Posterior vena cava (tissue), 2 donors: ENCODE measurements around the gene HCN3. TPM values are rescaled to one million over a fixed set of nuclear protein-coding genes. Genes with fewer than 3 reads are reported as not detected.
"Not testable (repeated sequence)": the region's sequence is repeated elsewhere in the genome, so short reads cannot be mapped to it uniquely, and the experiment has no call there.

Source experiments
- DNase-seq: peaks from one replicate; pipeline ENCODE4 v3.0.0-alpha.2; 2020; ENCODE audit warnings: low spot score
- intact Hi-C, 2 donors: fragments of 100-400 bp; cut with DNase I; formaldehyde crosslinking; loops; one replicate each; pipeline versions ENCODE4 v1.14.1 to v1.14.2; 2022 to 2023
- long read RNA-seq, 2 donors: library from polyadenylated mRNA; unstranded; transcript quantifications; one replicate each; pipeline ENCODE4 v2.0.0, GENCODE V29; 2020 to 2021
- total RNA-seq, 2 donors: library from RNA; stranded (reverse); fragmentation: NEBNext Ultra II Directional; extraction: Animal tissue kit (Norgen Biotek cat#: 25700); gene quantifications; one replicate each; pipeline ENCODE4 v1.2.1, GENCODE V29; 2021
- donor health status: DM: yes; HTN: yes; CAD: no.
- donor health status: DM: yes; HTN: yes; CAD: no.

Gene HCN3
- 1 to 10 TPM; 1.4 to 1.5 TPM for total RNA-seq
- long read RNA-seq, donor 1 = 0 reads
- long read RNA-seq, donor 2, partial matches to known transcripts = 0 of 2 reads
- long read RNA-seq, donor 2, other reads (novel, unspliced or antisense) = 2 of 2 reads

DNA sequence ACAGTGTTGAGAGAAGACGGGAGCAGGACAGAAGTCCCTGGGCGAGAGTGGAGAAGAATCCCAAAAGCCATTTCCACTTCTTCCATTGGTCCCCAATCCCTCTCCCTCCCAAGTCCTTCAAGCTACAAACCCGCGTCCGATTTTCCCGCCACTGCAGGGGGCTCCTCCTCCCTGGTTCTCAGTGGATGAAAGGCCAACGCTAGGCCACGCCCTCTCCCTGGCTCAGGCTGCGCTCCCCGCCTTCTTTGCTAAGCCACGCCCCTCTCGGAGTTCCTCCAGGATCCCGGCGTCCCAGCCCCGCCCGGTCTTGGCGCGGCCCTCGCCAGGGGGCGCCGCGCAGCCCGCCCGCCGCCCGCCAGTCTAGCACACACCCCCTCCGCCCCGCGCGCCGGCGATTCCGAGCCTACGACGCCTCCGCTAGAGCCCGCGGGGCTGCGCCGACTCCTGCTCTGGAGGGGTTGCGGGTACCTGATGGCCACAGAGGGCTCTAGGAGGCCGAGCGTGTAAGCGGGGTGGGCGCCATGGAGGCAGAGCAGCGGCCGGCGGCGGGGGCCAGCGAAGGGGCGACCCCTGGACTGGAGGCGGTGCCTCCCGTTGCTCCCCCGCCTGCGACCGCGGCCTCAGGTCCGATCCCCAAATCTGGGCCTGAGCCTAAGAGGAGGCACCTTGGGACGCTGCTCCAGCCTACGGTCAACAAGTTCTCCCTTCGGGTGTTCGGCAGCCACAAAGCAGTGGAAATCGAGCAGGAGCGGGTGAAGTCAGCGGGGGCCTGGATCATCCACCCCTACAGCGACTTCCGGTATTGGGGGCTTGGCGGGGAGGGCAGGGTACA lies at the start of gene HCN3:
HCN3 (plus strand) TSS at position 394 of the 832 bp plus-strand sequence; CDS start at position 522, 128 bp downstream.
- peak; percentile 99 for DNase-seq
- intact Hi-C loops = loop anchor here (5.0 kb wide), 1 partner anchor 45 kb away; the partner anchor contains the start of gene RUSC1 (in 2 of the 2)

DNA sequence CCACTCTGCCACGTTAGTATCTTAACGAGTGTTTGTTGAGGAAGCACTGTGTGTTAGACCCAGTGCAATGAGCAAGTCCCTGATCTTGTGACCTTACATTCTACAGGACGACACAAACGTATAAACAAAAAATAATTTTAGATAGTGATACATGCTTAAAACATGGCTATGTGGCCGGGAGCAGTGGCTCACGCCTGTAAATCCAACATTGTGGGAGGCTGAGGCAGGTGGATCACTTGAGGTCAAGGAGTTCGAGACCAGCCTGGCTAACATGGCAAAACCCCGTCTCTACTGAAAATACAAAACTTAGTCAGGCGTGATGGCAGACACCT lies 49.2 kb upstream of the HCN3 start:
- intact Hi-C loops = loop anchor here in 1 of 2 donors (10.0 kb wide), 1 partner anchor 53 kb away; the partner anchor contains the start of genes KRTCAP2 and TRIM46
- DNase-seq = no peak

DNA sequence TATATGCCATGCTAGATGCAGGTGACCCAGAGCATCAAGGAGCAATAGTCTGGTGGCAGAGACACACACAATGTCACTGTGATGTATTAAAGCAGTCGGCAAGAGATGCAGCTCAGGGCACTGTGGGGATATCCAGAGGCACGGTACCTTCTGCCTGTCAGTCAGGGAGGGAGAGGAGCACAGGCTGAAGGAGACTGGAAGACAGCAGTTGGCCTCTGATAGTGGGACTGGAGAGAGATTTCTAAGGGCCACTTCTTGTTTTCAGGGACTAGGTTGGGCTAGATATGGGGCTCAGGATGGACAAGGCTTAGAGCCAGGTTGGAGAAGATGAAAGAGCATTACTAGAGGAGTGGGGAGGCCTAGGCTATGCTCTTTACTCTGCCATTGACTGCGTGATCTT lies 46.0 kb upstream of the HCN3 start:
- intact Hi-C loops = not testable (repeated sequence)

DNA sequence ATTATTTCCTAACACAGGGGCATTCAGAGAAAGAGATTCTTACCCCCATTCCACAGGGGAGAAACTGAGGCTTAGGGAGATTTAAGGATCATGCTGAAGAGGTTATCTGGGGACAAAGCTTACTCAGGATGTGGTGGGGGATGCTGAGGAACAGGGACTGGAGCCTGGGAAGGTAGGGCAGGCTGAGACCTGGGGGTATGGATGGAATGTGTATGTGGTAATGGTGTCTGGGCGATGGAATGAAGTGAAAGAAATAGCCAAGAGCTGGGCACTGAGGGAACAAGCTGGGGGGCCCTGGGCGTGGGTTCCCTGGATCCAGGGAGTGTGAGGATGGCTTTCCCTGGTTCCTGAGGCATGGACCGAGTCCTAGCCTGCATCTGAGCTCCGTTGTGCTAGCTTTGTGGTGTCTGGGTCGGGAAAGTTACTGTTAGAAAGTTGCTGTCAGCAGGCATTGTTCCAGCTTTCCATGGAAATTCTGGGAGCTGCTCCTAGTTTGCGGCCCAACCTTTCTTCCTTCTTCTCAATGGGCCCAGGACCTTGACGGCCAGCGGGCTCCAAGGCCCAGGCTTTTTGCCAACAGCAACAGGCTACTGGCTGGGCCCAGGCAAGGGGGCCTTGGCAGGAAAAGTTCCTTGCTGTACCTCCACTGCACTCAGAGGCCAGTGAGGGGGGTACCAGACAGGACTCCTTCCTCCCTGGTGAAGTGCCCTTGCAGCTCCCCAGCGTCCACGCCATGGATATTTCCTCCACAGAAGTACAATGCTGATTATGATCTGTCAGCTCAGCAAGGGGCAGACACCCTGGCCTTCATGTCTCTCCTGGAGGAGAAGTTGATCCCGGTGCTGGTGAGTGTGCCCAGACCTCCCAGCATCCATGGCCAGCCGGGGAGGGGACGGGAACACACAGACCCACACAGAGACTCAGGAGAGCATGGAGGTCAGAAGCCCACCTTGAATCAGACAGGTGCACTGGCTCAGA lies 45.0 kb upstream of the HCN3 start:
- intact Hi-C loops = not testable (repeated sequence)
- DNase-seq = peak; percentile 83

More for the DNA sequence above, 46.0 kb upstream of the HCN3 start:
- DNase-seq = not testable (repeated sequence)

DNA sequence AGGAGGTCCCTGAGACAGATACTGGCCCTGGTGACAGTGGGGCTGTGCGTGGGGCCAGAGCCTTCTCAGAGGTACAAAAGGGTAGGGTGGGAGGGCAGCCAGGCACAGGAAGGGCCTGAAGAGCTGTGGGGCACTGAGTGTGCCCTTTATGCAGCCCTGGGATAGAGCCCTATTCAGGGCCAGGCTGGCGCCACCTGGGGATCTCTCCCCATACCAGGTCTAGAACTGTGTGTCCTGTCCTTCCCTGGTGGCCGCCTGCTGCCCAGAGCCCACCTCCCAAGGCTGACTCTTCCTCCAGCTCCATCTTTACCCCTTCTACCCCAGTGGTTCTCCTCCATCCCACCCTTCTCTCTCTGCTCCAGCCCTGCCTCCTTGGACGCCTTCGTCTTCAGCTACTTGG lies 43.8 kb upstream of the HCN3 start:
- DNase-seq, intact Hi-C loops: not testable (repeated sequence)

DNA sequence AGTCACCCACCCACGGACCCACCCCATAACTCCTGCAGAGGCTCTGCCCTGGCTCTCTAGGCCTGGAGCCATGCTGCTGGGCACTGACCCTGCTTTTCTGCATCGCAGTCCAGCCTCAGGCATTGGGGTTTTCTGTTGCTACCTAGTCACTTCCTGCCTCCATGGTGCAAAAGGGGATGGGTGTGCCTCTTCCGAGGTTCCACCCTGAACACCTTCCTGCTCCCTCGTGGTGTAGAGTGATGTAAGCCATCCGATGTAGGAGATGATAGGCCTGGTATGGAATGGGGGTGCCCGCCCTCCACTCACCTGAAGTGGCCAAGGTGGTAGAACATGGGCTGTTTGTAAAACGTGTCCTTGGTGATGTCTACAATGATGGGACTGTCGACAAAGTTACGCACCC lies 41.9 kb upstream of the HCN3 start:
- intact Hi-C loops, DNase-seq: not testable (repeated sequence)

DNA sequence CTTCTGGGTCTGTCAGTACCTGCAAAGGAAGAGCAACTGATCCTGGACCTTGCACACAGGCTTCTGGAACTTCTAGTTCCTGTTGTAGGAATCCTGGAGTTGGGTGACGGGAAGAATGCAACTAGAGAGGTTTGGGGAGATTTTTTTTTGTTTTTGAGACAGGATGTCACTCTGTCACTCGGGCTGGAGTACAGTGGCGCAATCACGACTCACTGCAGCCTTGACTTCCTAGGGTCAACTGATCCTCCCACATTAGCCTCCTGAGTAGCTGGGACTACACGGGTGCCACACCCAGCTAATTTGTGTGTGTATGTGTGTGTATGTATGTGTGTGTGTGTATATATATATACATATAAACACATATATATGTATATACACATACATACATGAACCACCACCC lies 40.8 kb upstream of the HCN3 start:
- intact Hi-C loops = no loop called here

DNA sequence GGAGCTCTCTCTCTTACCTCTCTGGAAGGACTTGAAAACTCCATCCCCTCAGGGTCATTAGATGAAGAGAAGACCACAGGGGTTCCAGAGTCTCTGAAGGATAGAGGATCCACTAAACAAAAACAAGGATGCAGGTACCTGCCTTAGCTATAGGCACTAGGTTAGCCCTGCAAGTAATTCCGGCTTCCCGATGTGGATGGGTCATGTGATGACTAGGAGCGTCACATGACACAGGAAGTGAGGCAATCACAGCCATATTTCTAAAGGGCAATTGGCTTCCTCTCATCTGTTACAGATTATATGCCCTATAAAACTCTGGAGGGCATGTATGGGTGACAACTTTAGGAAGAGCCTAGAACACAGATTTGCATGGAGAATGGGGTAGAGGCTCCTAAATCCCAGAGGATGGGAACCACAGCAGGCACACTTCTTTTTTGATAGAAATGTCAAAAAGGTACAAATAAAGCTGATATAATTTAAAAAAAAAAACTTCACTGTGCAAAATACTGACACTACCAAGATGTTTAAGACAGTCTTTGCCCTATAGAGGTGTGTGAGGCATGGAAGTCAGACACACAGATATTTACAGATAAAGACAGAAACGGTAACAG lies 36.1 kb upstream of the HCN3 start:
- peak; percentile 80 for DNase-seq
- intact Hi-C loops = no loop called here

More for the DNA sequence above, 40.8 kb upstream of the HCN3 start:
- no peak for DNase-seq

DNA sequence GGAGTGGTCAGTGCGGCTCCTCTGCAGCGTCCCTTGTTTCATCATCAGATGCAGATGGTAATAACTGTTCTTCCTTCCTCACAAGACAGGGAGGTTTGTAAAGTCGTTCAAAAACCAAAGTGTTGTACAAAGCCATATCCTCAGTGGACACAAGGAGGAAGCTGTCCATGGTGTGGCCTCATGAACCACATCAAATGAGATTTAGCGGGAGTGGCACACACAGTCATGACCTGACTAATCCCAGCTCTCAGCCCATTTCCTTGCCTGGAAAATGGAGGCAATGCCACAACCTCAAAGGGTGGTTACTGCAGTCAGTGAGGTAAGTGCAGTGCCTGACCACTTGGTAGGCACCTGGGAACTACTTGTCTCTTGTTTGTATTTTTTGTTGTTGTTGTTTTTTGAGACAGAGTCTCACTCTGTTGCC lies 35.4 kb upstream of the HCN3 start:
- intact Hi-C loops = no loop called here
- no peak for DNase-seq

DNA sequence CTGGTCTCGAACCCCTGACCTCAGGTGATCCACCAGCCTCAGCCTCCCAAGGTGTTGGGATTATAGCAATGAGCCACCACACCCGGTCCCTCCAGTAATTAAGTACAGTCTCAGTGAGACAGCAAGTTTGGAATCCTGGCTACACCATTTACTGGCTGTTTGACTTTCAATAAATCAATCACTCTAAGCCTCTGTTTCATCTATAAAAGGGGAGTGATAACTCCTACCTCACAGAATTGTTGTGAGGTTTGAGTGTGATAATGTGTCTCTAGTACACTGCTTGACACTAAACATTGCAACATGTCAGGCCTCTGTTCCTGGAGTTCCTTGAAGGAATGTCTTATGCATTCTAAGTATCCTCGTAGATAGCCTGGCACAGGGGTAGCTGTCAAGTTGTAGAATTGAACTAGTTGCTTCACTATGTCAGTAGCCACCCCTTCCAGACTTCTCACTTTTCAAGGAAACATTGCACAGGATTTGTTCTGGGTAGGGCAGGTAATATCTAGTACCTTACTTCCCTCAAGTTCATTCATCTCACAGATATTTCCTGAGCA lies 34.4 kb upstream of the HCN3 start:
- intact Hi-C loops = no loop called here
- no peak for DNase-seq

DNA sequence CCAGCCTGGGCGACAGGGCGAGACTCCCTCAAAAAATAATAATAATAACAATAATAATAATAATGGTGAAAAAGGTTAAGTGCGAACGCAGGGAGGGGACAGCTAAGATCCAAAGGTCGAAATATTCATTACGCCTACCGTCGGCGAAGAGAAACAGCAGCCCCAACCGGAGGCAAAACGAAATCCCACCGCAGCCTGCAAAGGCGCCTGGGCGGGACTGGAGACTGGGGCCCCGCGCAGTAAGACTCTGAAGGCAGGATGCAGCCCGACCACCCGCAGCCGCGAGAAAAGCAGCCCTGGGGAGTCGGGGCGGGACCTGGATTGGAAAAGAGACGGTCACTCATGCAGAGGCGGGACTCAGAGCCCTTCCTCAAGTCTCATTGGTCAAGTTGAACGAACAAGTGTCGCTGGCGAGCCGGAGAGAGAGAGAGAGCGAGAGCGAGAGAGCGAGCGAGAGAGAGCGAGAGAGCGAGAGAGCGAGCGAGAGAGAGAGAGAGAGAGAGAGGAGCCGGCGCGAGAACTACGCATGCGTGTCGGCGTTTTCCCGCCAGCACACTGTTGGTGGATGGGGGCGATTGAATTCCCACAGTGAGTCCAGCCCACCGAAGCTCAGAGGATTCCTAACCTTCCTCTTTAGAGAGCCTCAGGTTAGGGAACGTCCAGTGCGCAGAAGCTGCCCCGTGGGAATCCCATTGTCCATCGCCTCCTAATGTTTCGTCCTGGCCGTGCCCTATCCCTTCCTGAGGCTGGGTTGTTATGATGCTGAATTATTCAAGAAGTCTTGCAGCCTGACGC lies 32.7 kb upstream of the HCN3 start:
- DNase-seq = peak; percentile 99
- intact Hi-C loops = no loop called here

DNA sequence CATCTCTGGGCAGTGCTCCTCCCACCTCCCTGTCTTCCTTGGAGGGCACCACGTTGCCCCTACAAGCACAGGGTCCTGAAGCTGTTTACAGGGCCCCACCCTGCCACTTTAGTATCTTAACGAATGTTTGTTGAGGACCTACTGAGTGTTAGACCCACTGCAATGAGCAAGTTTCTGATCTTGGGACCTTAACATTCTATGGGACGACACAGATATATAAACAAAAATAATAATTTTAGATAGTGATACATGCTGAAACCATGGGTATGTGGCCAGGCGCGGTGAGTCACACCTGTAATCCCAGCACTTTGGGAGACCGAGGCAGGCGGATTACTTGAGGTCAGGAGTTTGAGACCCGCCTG lies 32.1 kb upstream of the HCN3 start:
- DNase-seq = no peak
- intact Hi-C loops = no loop called here

DNA sequence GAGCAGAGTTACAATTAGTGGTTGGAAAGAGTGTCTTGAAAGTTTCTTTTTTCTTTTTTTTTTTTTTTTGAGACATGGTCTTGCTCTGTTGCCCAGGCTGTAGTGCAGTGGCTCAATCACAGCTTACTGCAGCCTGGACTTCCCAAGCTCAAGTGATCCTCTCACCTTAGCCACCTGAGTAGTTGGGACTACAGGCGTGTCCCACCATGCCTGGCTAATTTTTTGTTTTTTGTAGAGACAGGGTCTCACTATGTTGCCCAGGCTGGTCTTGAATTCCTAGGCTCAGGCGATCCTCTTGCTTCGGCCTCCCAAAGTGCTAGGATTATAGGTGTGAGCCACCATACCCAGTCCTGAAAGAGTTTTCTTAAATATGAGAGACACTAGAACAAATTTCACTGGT lies 30.5 kb upstream of the HCN3 start:
- intact Hi-C loops, DNase-seq: not testable (repeated sequence)

DNA sequence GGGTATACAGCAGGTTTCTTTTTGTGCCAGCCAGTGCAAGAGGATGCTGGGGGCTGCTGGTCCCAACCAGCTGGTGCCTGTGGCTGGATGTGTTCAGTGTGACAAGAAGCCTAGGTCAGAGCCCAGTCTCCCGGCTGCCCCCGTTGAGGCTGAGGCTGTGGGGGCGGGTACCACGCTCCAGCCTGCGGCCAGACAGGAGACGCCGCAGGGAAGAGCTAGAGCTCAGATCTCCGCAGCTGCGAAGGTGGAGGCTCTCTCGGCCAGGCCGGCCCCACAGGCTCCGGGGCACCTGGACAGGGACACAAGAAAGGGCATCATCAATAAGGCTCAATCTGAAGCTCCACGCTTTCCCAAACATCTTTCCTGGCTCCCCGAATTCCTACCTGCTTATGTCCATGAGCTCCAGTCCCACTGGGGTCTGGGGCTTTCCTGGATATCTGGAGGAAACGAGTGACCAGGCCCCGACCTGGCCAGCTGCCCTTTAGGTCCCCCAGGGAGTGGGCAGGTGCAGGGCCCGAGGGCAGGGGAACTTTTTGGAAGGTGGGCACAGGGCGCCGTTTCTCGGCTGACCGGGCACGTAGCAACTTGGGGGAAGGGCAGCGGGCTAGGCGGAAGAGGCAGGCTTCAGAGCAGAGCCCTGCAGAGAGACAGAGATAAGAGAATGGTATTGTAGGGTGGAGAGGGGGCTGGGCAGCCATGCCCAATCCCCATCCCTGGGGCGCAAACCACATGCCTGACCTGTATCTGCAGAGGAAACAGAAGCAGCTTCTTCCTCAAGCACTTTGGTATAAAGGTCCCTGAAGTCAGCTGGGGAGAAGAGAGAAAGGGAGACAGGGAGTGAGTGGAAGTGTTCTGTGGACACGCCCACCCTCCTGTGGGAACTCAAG lies 29.4 kb upstream of the HCN3 start:
- intact Hi-C loops = no loop called here
- DNase-seq = no peak

DNA sequence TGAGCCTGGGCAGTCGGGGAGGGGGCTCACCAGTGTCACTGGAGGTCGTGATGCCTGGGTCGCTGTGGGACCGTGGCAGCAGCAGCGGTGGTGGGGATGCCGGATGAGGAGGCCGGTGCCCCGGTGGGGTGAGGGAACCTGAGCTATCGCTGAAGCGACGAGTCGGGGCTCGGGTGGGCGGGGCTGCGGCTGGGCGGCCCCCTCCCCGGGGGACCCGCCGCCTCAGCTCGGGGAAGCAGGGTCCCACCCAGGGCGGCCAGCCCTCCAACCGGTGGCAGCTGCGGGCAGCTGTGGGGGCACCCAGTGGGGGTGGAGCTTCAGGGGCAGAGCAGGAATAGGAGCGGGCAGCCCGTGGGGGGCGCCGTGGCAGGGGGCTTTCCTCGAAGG lies 27.0 kb upstream of the HCN3 start:
- intact Hi-C loops = loop anchor here (1.0 to 5.0 kb wide), 2 partner anchors 49 to 72 kb away; partner anchors contain the start of gene RUSC1 (in 1 of the 2)
- no peak for DNase-seq

DNA sequence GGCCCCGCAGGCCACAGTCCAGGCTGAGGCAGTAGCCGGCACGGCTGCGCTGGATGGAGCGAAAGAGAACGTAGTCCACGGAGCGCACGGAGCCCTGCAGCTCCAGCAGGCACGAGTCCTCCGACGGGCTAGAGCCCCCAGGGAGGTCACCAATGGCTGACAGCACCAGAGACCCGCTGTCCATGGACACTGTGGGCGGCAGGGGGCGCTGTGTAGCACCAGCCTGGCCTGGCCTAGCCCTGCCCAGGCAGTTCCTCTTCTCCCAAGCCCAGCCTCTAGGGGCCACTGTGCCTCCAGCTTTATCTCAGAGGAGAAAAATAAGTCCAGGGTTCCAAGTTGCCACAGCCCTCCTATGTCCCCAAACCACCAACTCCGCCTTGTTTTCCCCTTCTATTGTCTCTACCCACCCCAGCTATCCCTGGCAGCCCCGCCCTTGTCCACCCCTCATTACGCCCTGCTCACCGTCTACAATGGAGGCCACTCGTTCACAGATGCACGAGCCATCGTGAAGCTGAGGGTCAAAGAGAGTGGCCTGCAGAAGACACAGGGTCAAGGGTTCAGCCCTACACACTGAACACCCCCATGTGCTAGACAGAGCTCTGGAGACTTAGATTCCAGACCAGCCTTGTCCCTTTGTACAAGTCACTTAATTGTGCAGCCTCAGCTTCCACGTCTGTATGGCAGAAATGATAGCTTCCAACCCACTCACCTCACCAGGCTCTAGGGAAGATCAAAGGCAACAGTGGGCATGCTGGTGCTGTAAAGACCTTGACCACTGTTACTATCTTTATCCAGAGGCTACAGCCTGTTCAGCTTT lies 26.4 kb upstream of the HCN3 start:
- DNase-seq = peak; percentile 98
- intact Hi-C loops = loop anchor here (1.0 to 5.0 kb wide), 2 partner anchors 48 to 71 kb away; partner anchors contain the start of gene RUSC1 (in 1 of the 2)
